Activated CD4-positive, alpha-beta T cell treated with anti-CD3 and anti-CD28 coated beads, Interleukin-2, amount 50 U/mL, for 48 hours (primary cell): ENCODE results near the gene SUCLG2.
A peak's percentile ranks its signal among the peaks of the same experiment; 100 is the strongest.

Source experiments
- DNase-seq, 2 experiments: peaks; one replicate each; pipeline ENCODE4 v3.0.0-alpha.2; 2020

The SUCLG2 gene

DNA sequence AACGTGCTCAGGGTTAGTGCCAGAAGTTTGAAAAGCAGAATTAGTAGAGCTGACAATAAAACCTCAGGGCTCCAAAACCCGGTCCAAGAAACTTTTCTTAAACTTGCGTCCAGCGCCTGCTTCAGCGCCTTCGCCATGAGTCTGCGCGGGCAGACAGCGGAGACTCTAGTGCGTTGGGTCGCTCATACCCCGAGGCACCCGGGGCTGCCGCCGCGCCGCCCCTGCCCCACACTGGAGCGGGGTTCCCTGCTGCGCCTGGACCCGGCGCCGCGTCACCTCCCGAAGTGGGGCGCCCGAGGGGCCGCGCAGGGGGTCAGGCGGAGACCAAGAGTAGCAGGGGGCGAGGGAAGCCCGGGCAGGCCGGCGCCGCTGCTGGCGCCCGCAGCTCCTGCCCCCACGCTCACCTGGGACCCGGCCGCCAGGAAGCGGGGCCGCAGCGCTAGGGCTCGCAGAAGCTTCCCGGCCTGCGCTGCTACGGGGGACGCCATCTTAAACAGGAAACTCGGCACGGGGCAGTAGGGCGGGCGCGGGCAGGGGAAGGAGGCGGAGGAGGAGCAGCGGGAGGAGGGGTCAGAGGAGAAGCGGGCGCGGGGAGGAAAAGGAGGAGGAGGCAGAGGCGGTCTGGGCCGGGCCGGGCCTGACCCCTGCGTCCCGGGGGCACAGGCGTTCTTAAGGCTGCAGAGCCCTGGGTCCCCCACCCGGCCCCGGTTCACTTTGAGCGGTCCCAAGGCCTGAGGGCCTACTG lies at the start of gene SUCLG2:
TSS of gene SUCLG2 (minus strand) at position 514 of the 745 bp plus-strand sequence. CDS start at position 488, 26 bp downstream.
- DNase-seq, result peak; percentile 86 to 89

DNA sequence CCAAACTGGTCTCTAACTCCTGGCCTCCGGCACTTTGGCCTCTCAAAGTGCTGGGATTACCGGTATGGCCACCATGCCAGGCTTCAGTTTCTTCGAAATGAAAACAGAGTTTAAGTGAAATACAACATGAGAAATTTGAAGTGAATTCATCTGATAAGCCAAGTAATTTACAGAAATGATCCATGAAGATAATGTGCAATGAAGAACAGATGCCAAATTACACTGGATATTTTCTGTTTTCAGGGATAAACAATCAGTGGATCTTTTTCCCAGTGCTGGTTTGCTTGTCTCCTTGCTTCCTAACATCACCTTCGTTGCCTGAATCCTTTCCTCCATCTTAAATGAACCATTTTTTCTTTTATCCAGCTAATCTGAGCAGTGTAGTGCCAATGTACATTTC lies 46.2 kb upstream of the SUCLG2 start:
- DNase-seq, result no peak

- no peak for DNase-seq
These were observed 45.5 kb upstream of the SUCLG2 start for GRCh38 chr3:67699882-67700281.

DNA sequence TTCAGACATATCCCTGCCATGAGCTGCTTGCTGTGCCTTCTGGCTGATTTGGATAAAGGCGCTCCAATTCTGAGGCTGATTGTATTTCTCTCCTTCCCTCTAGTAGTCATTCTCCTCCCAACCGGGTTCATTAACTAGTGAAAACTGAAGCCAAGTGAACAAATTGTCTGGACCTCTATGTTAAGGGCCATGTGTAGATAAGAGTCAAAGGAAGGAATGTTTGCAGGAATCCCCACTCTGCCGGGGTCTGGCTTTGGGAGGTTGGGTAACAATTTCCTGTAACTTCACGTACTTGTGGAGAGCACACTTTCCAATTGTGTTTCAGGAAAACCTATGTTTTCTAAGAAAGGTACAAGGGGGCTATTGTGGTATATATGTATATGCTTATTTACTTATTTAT lies 38.2 kb upstream of the SUCLG2 start:
- no peak for DNase-seq

GRCh38 chr3:67691926-67692325 lies 37.5 kb upstream of the SUCLG2 start:
- DNase-seq, result no peak

DNA sequence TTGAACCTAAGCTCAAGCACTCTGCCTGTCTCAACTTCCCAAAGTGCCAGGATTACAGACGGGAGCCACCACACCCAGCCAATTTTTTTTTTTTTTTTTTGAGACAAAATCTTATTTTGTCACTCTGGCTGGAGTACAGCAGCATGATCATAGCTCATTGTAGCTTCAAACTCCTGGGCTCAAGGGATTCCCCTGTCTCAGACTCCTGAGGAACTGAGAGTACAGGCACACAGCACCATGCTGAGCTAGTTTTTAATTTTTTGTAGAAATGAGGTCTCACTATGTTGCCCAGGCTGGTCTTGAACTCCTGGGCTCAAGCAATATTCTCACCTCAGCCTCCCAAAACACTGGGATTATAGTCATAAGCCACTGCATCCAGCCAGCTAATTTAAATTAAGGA lies 36.8 kb upstream of the SUCLG2 start:
- no peak for DNase-seq

- no peak for DNase-seq
These were observed 35.4 kb upstream of the SUCLG2 start for GRCh38 chr3:67689806-67690205.

DNA sequence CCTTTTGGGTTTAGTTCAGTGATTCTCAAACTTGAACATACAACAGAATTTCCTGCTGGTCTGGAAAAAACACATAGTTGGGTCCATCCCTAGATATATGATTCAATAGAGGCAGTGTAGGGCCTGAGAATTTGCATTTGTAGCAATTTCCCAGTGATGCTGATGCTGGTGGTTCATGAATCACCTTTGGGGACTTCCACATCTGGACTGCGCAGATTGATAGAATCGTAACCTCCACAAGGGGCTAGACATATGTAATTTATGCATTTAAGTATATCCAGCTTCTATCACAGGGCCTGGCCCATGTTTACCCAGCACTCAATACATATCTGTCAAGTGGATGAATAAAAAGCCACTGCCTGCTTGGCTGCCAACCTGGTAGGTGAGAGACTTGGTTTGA lies 33.8 kb upstream of the SUCLG2 start:
- DNase-seq, result no peak

- no peak for DNase-seq
These were observed 31.7 kb upstream of the SUCLG2 start for GRCh38 chr3:67686069-67686468.

GRCh38 chr3:67685499-67685898 lies 31.1 kb upstream of the SUCLG2 start:
- DNase-seq, result no peak

DNA sequence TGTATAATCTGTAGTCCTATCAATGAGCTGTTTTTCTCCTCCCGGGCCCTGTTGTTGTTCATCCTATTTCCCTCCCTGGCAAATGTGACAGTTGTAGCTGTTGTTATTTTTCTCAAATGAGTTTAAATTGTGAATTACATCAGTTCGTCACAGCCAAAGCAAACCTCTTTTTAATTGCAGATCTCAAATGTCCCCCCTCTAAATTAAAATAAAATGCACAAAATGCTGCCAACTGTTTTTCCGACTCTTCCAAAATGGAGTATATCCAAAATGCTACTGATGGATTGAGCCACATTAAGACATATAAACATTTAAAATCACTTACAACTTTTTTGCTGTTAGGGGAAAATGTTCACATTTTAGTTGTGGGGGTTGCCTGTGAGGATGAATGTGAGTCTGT lies 29.8 kb upstream of the SUCLG2 start:
- no peak for DNase-seq

GRCh38 chr3:67683522-67683921 lies 29.1 kb upstream of the SUCLG2 start:
- DNase-seq, result no peak

DNA sequence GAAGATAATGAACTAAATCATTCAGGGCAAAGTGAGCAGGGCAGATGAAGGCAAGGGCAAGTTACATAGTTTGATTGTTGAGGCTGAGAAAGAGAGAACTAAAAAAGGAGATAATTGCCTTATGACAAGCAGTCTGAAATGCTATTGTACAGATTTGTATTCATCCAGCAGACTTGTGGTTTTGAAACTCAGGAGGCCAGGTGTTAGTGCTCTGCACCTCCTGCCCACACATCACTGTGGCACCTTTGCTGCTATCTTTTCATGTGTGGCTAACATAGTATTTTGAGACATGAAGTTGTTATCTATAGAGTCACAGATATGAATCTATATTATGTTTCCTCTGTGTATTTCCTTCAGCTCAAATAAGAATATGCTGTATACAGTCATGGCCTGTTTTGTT lies 24.3 kb upstream of the SUCLG2 start:
- DNase-seq, result no peak

GRCh38 chr3:67674055-67674454 lies 19.6 kb upstream of the SUCLG2 start:
- DNase-seq, result no peak

GRCh38 chr3:67662733-67663132 lies 8.3 kb upstream of the SUCLG2 start:
- DNase-seq, result no peak

DNA sequence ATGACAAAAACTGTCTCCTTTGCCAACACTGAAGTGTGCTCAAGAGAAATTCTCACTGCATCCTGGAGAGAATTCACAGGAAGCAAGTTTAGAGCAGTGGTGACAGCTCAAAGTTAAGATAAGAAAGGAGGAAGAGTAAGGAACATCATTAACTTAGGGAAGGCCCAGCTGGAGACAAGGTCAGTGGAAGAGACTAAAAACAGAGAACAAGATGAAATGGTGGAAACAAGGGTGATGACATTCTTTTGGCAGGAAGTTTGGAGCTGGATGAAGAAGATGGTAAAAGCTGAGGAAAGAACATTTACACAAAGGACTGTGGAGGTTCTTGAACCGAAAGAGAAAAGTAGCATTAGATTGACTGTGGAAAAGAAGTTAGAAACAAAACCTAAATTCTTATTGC lies 6.7 kb upstream of the SUCLG2 start:
- DNase-seq, result no peak

DNA sequence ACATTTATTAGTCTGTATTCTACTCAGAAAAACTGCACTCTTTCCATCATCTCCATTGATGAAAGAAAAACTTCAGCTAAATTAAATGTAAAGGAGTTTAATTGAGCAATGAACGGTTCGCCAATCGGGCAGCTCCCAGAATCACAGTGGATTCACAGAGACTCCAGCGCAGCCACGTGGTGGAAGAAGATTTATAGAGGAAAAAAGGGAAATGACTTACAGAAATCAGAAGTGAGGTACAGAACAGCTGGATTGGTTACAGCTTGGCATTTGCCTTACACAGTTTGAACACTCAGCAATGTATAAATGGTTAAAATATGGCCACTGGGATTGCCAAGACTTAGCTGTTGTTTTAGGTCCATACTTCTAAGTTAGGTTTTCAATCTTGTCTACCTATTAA lies 2.8 kb upstream of the SUCLG2 start:
- DNase-seq, result no peak

GRCh38 chr3:67656614-67657013 lies 2.2 kb upstream of the SUCLG2 start:
- DNase-seq, result no peak

DNA sequence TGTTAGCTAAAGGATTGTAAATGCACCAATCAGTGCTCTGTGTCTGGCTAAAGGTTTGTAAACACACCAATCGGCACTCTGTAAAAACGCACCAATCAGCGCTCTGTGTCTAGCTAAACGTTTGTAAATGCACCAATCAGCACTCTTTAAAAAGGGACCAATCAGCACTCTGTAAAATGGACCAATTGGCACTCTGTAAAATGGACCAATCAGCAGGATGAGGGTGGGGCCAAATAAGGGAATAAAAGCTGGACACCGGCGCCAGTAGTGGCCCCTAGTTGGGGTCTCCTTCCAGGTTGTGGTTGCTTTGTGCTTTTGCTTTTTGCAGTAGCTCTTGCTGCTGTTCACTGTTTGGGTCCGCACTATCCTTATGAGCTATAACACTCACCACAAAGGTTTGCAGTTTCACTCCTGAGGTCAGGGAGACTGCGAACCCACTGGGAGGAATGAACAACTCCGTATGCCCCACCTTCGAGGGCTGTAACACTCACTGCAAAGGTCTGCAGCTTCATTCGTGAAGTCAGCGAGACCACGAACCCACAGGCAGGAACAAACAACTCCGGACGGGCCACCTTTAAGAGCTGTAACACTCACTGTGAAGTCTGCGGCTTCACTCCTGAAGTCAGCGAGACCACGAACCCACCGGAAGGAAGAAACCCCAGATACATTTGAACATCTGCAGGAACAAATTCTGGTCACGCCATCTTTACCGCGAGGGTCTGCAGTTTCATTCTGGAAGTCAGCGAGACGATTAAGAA lies 1.1 kb upstream of the SUCLG2 start:
- DNase-seq, result peak; percentile 67 to 79

GRCh38 chr3:67654844-67655177 lies 399 bp upstream of the SUCLG2 start:
- DNase-seq, result no peak

DNA sequence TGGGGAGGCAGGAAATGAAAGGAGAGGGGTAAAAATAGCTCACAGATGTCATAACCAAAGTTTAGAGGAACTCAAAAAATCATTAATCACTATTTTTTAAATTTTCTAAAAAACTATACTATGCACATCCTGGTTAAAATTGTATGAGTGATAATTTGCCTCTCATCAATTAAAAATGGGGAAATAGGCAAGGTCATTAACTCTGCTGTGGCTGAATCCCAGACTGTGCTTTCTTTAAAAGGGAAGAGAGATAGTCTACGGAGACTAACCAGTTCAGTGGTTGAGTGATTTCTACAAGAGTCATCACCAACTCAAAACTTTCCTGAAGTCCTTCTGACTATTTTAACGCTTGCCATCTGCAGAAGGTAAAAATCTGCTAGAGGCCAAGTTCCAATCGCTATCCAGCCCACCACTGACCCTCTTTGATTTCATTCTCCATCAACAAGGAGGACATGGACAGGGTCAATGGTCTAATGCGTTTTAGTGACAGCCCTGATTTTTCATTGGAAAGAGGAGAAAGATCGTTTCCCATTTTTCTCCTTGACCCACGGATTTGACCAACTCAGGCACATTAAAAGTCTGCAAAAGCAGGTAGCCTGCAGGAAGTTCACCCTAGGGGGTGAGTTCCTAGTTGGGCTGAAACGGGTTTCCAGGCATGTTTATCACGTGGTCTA lies 850 bp downstream of the SUCLG2 start:
- DNase-seq, result no peak

GRCh38 chr3:67650084-67650483 lies 4.3 kb downstream of the SUCLG2 start:
- DNase-seq, result no peak

DNA sequence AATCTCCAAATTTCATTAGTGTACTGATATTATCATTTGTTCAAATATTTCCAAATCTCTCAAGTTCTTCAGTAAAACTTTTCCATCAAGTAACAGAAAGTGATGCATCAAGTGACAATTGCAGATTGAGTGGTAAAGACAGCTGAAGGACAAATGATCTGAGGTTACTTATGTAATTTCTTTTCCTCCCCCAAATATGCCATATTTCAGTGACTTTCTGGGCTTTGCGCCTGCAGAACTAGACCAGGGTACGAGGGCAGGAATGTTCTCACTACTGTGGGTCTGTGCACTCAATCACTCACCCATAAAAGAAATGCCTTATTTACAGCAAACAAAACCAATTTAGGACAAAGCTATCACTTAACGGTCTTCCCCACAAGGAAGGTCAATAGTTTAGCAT lies 4.7 kb downstream of the SUCLG2 start:
- DNase-seq, result no peak

DNA sequence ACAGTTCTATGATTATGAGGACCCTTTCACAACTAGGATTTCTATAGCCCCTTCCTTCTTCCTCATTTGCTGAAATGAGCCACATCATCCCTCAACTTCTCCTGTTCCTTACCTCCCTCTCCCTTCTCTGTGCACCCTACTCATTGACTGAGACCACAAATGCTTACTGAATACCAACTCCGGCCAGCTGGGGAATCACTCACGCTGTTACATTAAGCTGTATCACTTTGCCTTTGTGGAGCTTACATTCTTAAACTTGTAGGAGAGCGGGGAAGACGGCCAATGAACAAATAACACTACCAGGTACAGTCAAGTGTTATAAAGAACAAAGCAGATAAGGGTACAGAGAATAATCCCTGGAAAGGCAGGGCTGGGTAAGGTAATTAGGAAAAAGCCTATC lies 5.7 kb downstream of the SUCLG2 start:
- DNase-seq, result no peak
